Keratinocyte (primary cell): Measurements from ENCODE around the gene ZBTB8A. TPM values are rescaled to one million over a fixed set of nuclear protein-coding genes. Genes with fewer than 3 reads are reported as not detected.
"Not testable (repeated sequence)": the region's sequence is repeated elsewhere in the genome, so short reads cannot be mapped to it uniquely, and the experiment has no call there.

Source experiments
- DNase-seq: peaks from one replicate; pipeline ENCODE4 v3.0.0-alpha.2; 2011; ENCODE audit warnings: low read depth, missing footprints, low spot score
- FAIRE-seq: peaks from 2 replicates; lab custom pipeline; 2011; peaks lifted over from hg19 to GRCh38; lab: Jason Lieb, UNC
- H2AFZ ChIP-seq: 2 replicates; pipeline ENCODE4 v1.6.0; 2012; ENCODE audit warnings: low read length, control low read depth, inconsistent platforms; ENCODE audit not compliant: control insufficient read depth
- H3K27ac ChIP-seq: 2 replicates; pipeline ENCODE4 v1.5.1; 2011; ENCODE audit warnings: low read length; ENCODE audit not compliant: control insufficient read depth, insufficient read depth
- H3K27me3 ChIP-seq: 3 replicates; pipeline ENCODE4 v1.6.0; 2011; ENCODE audit warnings: low read length; ENCODE audit not compliant: control insufficient read depth, insufficient read depth; ENCODE audit errors: extremely low read depth
- H3K36me3 ChIP-seq, 2 experiments: 2 replicates in 1 of 2; 3 replicates in 1 of 2; pipeline ENCODE4 v1.5.1; 2011; ENCODE audit warnings: low read length in 2 of 2, mild to moderate bottlenecking in 1 of 2; ENCODE audit not compliant: control insufficient read depth in 2 of 2, insufficient read depth in 2 of 2; ENCODE audit errors: extremely low read depth in 1 of 2
- H3K4me1 ChIP-seq: 3 replicates; pipeline ENCODE4 v1.5.1; 2011; ENCODE audit warnings: low read length; ENCODE audit not compliant: control insufficient read depth, insufficient read depth; ENCODE audit errors: extremely low read depth
- H3K4me2 ChIP-seq: 3 replicates; pipeline ENCODE4 v1.6.0; 2011; ENCODE audit warnings: low read depth, low read length; ENCODE audit not compliant: control insufficient read depth, insufficient read depth; ENCODE audit errors: extremely low read depth
- H3K4me3 ChIP-seq, 3 experiments: fragments of 200-600 bp in 1 of 3; sonication (generic) in 1 of 3; 2 replicates in 2 of 3; 3 replicates in 1 of 3; pipeline ENCODE4 v1.5.1; 2011 to 2016; ENCODE audit warnings: low read length in 3 of 3, mild to moderate bottlenecking in 3 of 3, control low read depth in 2 of 3, inconsistent platforms in 1 of 3, low read depth in 1 of 3, mixed read lengths in 1 of 3, mixed run types in 1 of 3, moderate library complexity in 1 of 3; ENCODE audit not compliant: control insufficient read depth in 2 of 3, insufficient read depth in 2 of 3; ENCODE audit errors: extremely low read depth in 1 of 3
- H3K79me2 ChIP-seq: 2 replicates; pipeline ENCODE4 v1.6.0; 2012; ENCODE audit warnings: low read length; ENCODE audit not compliant: control insufficient read depth, insufficient read depth
- H3K9ac ChIP-seq: 3 replicates; pipeline ENCODE4 v1.6.0; 2011; ENCODE audit warnings: low read length; ENCODE audit not compliant: control insufficient read depth, insufficient read depth; ENCODE audit errors: extremely low read depth
- H3K9me1 ChIP-seq: 3 replicates; pipeline ENCODE4 v1.6.0; 2011; ENCODE audit warnings: low read length; ENCODE audit not compliant: control insufficient read depth, insufficient read depth; ENCODE audit errors: extremely low read depth
- H3K9me3 ChIP-seq: 2 replicates; pipeline ENCODE4 v1.5.1; 2012; ENCODE audit warnings: low read depth, low read length; ENCODE audit not compliant: control insufficient read depth
- H4K20me1 ChIP-seq: 3 replicates; pipeline ENCODE4 v1.6.0; 2011; ENCODE audit warnings: low read length; ENCODE audit not compliant: control insufficient read depth, insufficient read depth; ENCODE audit errors: extremely low read depth
- CTCF ChIP-seq, 3 experiments: IDR thresholded peaks in 1 of 3; conservative IDR thresholded peaks in 1 of 3; optimal IDR thresholded peaks in 1 of 3; 2 replicates in 2 of 3; 3 replicates in 1 of 3; pipeline versions ENCODE3 to v1.5.1; 2011; ENCODE audit warnings: low read length in 3 of 3, mild to moderate bottlenecking in 3 of 3, moderate library complexity in 2 of 3, control low read depth in 1 of 3, inconsistent platforms in 1 of 3; ENCODE audit not compliant: insufficient read depth in 2 of 3; ENCODE audit errors: extremely low read depth in 1 of 3
- EZH2 ChIP-seq: IDR thresholded peaks from one replicate; pipeline ENCODE4 v1.6.1; 2012; ENCODE audit warnings: inconsistent platforms, mild to moderate bottlenecking, low read length, moderate library complexity
- dilution Hi-C: fragments of 300-500 bp; cut with MboI; formaldehyde crosslinking; loops from one replicate; pipeline ENCODE4 v1.7.0; 2020; ENCODE audit warnings: low sequenced_read_pairs; ENCODE audit not compliant: extremely low pct_ligation_motif_present
- polyA plus RNA-seq, 5 experiments: library from polyadenylated mRNA; depleted of rRNA in 3 of 5; stranded (reverse) in 3 of 5; stranded (forward) in 1 of 5; unstranded in 1 of 5; fragments of >200 nt; gene quantifications; 1 replicate in 1 of 5; 2 replicates in 3 of 5; 3 replicates in 1 of 5; pipeline versions ENCODE4 v1.2.1 to v1.2.3, GENCODE V29; 2011 to 2012; ENCODE audit warnings: missing spikeins in 2 of 5, low read depth in 1 of 5, low replicate concordance in 1 of 5

ZBTB8A gene
- polyA plus RNA-seq, 1 donor (not counting 4 experiments of a cell fraction or from before 2014, with no cell fraction given): 5.3 TPM

GRCh38 chr1:32525053-32525452, 14.2 kb upstream of the ZBTB8A start:
- no peaks in the 10 kb centered on the region for H3K27me3 ChIP-seq
- H3K79me2 ChIP-seq: no peaks in the 10 kb centered on the region
- FAIRE-seq (no peak), DNase-seq (no peak)
- no peak overlapping the region for H3K4me3 ChIP-seq
- dilution Hi-C loops: no loop called here
- no peak overlapping the region for H3K27ac ChIP-seq
- H3K36me3 ChIP-seq: no peaks in the 10 kb centered on the region
- H3K9me1 ChIP-seq: no peaks in the 10 kb centered on the region
- TF ChIP-seq CTCF (optimal IDR thresholded peaks at IDR 0.05 in 1 of 3, IDR thresholded peaks at IDR 0.05 in 1 of 3, conservative IDR thresholded peaks at IDR 0.05 in 1 of 3; ENCODE audit: extremely low read depth in 1 of 3, insufficient read depth in 2 of 3, low read length in 3 of 3) (no peak), EZH2 (no peak)
- no peak overlapping the region for H2AFZ ChIP-seq
- H3K4me2 ChIP-seq: no peak overlapping the region
- no peaks in the 10 kb centered on the region for H3K4me1 ChIP-seq
- no peaks in the 10 kb centered on the region for H3K9me3 ChIP-seq
- no peak overlapping the region for H3K9ac ChIP-seq
- no peaks in the 10 kb centered on the region for H4K20me1 ChIP-seq

- dilution Hi-C loops: no loop called here
- DNase-seq: no peak
- Histone ChIP-seq H3K4me1 (no peaks in the 10 kb centered on the region), H3K9me3 (no peaks in the 10 kb centered on the region), H3K36me3 (no peaks in the 10 kb centered on the region), H3K9ac (no peak overlapping the region), H3K4me3 (no peak overlapping the region), H3K9me1 (no peaks in the 10 kb centered on the region), H3K4me2 (no peak overlapping the region), H3K27ac (no peak overlapping the region), H3K27me3 (no peaks in the 10 kb centered on the region), H3K79me2 (no peaks in the 10 kb centered on the region), H4K20me1 (no peaks in the 10 kb centered on the region), H2AFZ (no peak overlapping the region)
- no peak for FAIRE-seq
- TF ChIP-seq CTCF (optimal IDR thresholded peaks at IDR 0.05 in 1 of 3, IDR thresholded peaks at IDR 0.05 in 1 of 3, conservative IDR thresholded peaks at IDR 0.05 in 1 of 3; ENCODE audit: extremely low read depth in 1 of 3, insufficient read depth in 2 of 3, low read length in 3 of 3): no peak
These were observed 13.4 kb upstream of the ZBTB8A start for GRCh38 chr1:32525661-32526444.

GRCh38 chr1:32528550-32528949, 10.7 kb upstream of the ZBTB8A start:
- H3K9me3 ChIP-seq, H3K36me3 ChIP-seq, dilution Hi-C loops, H3K9ac ChIP-seq, H3K4me1 ChIP-seq, H3K9me1 ChIP-seq, H3K27ac ChIP-seq, H3K27me3 ChIP-seq, FAIRE-seq, H4K20me1 ChIP-seq, H2AFZ ChIP-seq, H3K4me2 ChIP-seq, H3K4me3 ChIP-seq, DNase-seq, H3K79me2 ChIP-seq: not testable (repeated sequence)
